Activated naive CD8-positive, alpha-beta T cell treated with anti-CD3 and anti-CD28 coated beads, Interleukin-2, amount 50 U/mL, for 24 hours (primary cell): ENCODE data around the gene ZDHHC18.

Experiments
- ATAC-seq: fragments of 150-1000 bp; cut with Tn5 transposase; one replicate; pipeline ENCODE4 v1.10.0; 2021
- DNase-seq: peaks from one replicate; pipeline ENCODE4 v3.0.0; 2021
- H3K27ac Mint-ChIP-seq: one replicate; pipeline ENCODE4 v1.8.0; 2021; ENCODE audit warnings: mild to moderate bottlenecking, mixed read lengths
- H3K27me3 Mint-ChIP-seq: one replicate; pipeline ENCODE4 v1.8.0; 2021; ENCODE audit warnings: mixed read lengths
- H3K36me3 Mint-ChIP-seq: one replicate; pipeline ENCODE4 v1.8.0; 2021; ENCODE audit warnings: low read depth, mixed read lengths
- H3K4me1 Mint-ChIP-seq: one replicate; pipeline ENCODE4 v1.8.0; 2021; ENCODE audit warnings: mixed read lengths
- H3K4me3 Mint-ChIP-seq: one replicate; pipeline ENCODE4 v1.8.0; 2021; ENCODE audit warnings: mild to moderate bottlenecking, moderate library complexity, mixed read lengths
- H3K9me3 Mint-ChIP-seq: one replicate; pipeline ENCODE4 v1.8.0; 2021; ENCODE audit warnings: mixed read lengths

ZDHHC18 gene

GRCh38 chr1:26811708-26812107 lies 14.8 kb upstream of the ZDHHC18 start:
- Mint-ChIP-seq H3K27ac (no peak overlapping the region), H3K4me3 (no peak overlapping the region), H3K9me3 (no peaks in the 10 kb centered on the region), H3K36me3 (no peaks in the 10 kb centered on the region), H3K4me1 (peaks cover 21% of the 10 kb centered on the region), H3K27me3 (no peaks in the 10 kb centered on the region)
- no peak for DNase-seq
- peak; percentile 50 for ATAC-seq

GRCh38 chr1:26814377-26814776 lies 12.1 kb upstream of the ZDHHC18 start:
- peaks cover 21% of the 10 kb centered on the region for H3K4me1 Mint-ChIP-seq
- no peak for ATAC-seq
- DNase-seq, result no peak
- H3K27ac Mint-ChIP-seq, result no peak overlapping the region
- no peaks in the 10 kb centered on the region for H3K9me3 Mint-ChIP-seq
- no peaks in the 10 kb centered on the region for H3K27me3 Mint-ChIP-seq
- H3K4me3 Mint-ChIP-seq, result no peak overlapping the region
- H3K36me3 Mint-ChIP-seq, result no peaks in the 10 kb centered on the region

GRCh38 chr1:26814893-26815292 lies 11.6 kb upstream of the ZDHHC18 start:
- DNase-seq, result no peak
- Mint-ChIP-seq H3K4me3 (no peak overlapping the region), H3K27me3 (no peaks in the 10 kb centered on the region), H3K36me3 (no peaks in the 10 kb centered on the region), H3K4me1 (peaks cover 21% of the 10 kb centered on the region), H3K9me3 (no peaks in the 10 kb centered on the region), H3K27ac (no peak overlapping the region)
- no peak for ATAC-seq

GRCh38 chr1:26820784-26821269 lies 5.7 kb upstream of the ZDHHC18 start:
- peak; percentile 89 for ATAC-seq
- no peak for DNase-seq
- Mint-ChIP-seq H3K9me3 (no peaks in the 10 kb centered on the region), H3K4me3 (no peak overlapping the region), H3K4me1 (peaks cover 24% of the 10 kb centered on the region), H3K27ac (peak overlapping the region; percentile 25), H3K27me3 (no peaks in the 10 kb centered on the region), H3K36me3 (no peaks in the 10 kb centered on the region)

- DNase-seq, result no peak
- H3K4me3 Mint-ChIP-seq, result no peak overlapping the region
- H3K27me3 Mint-ChIP-seq, result no peaks in the 10 kb centered on the region
- H3K4me1 Mint-ChIP-seq, result peaks cover 35% of the 10 kb centered on the region
- no peaks in the 10 kb centered on the region for H3K9me3 Mint-ChIP-seq
- ATAC-seq, result no peak
- H3K36me3 Mint-ChIP-seq, result peaks cover 2% of the 10 kb centered on the region
- H3K27ac Mint-ChIP-seq, result no peak overlapping the region
These were observed 3.6 kb upstream of the ZDHHC18 start for GRCh38 chr1:26822737-26823395.

GRCh38 chr1:26824731-26825130 lies 1.8 kb upstream of the ZDHHC18 start:
- no peak for ATAC-seq
- no peaks in the 10 kb centered on the region for H3K27me3 Mint-ChIP-seq
- H3K36me3 Mint-ChIP-seq, result peaks cover 12% of the 10 kb centered on the region
- H3K4me1 Mint-ChIP-seq, result peaks cover 54% of the 10 kb centered on the region
- no peaks in the 10 kb centered on the region for H3K9me3 Mint-ChIP-seq
- no peak overlapping the region for H3K27ac Mint-ChIP-seq
- DNase-seq, result no peak
- no peak overlapping the region for H3K4me3 Mint-ChIP-seq

GRCh38 chr1:26827106-26827604 lies 667 bp downstream of the ZDHHC18 start:
- ATAC-seq (no peak), DNase-seq (no peak)
- Mint-ChIP-seq H3K4me1 (peaks cover 63% of the 10 kb centered on the region), H3K27ac (peak overlapping the region; percentile 93), H3K4me3 (peak overlapping the region; percentile 98), H3K27me3 (no peaks in the 10 kb centered on the region), H3K36me3 (peaks cover 21% of the 10 kb centered on the region), H3K9me3 (no peaks in the 10 kb centered on the region)

- H3K4me1 Mint-ChIP-seq, result peaks cover 68% of the 10 kb centered on the region
- peak overlapping the region; percentile 93 for H3K27ac Mint-ChIP-seq
- no peaks in the 10 kb centered on the region for H3K27me3 Mint-ChIP-seq
- no peaks in the 10 kb centered on the region for H3K9me3 Mint-ChIP-seq
- ATAC-seq (no peak), DNase-seq (no peak)
- H3K4me3 Mint-ChIP-seq, result peak overlapping the region; percentile 98
- H3K36me3 Mint-ChIP-seq, result peaks cover 24% of the 10 kb centered on the region
These were observed 1.2 kb downstream of the ZDHHC18 start for GRCh38 chr1:26827663-26828062.

- H3K4me1 Mint-ChIP-seq, result peaks cover 73% of the 10 kb centered on the region
- no peaks in the 10 kb centered on the region for H3K27me3 Mint-ChIP-seq
- ATAC-seq (peak; percentile 50), DNase-seq (peak; percentile 40)
- no peaks in the 10 kb centered on the region for H3K9me3 Mint-ChIP-seq
- H3K27ac Mint-ChIP-seq, result peak overlapping the region; percentile 93
- peak overlapping the region; percentile 98 for H3K4me3 Mint-ChIP-seq
- peaks cover 31% of the 10 kb centered on the region for H3K36me3 Mint-ChIP-seq
These were observed 2.0 kb downstream of the ZDHHC18 start for GRCh38 chr1:26828411-26828991.

GRCh38 chr1:26829184-26829911 lies 2.9 kb downstream of the ZDHHC18 start:
- Mint-ChIP-seq H3K4me3 (peak overlapping the region; percentile 98), H3K9me3 (no peaks in the 10 kb centered on the region), H3K4me1 (peaks cover 81% of the 10 kb centered on the region), H3K36me3 (peaks cover 38% of the 10 kb centered on the region), H3K27ac (peak overlapping the region; percentile 93), H3K27me3 (no peaks in the 10 kb centered on the region)
- DNase-seq (no peak), ATAC-seq (no peak)

- H3K4me3 Mint-ChIP-seq, result no peak overlapping the region
These were observed 4.6 kb downstream of the ZDHHC18 start for GRCh38 chr1:26831059-26831458.

GRCh38 chr1:26831546-26832248 lies 5.2 kb downstream of the ZDHHC18 start:
- H3K36me3 Mint-ChIP-seq, result peaks cover 53% of the 10 kb centered on the region
- no peak for DNase-seq

More at GRCh38 chr1:26831059-26831458, 4.6 kb downstream of the ZDHHC18 start:
- no peaks in the 10 kb centered on the region for H3K27me3 Mint-ChIP-seq
- DNase-seq (no peak), ATAC-seq (no peak)
- H3K27ac Mint-ChIP-seq, result peak overlapping the region; percentile 59
- no peaks in the 10 kb centered on the region for H3K9me3 Mint-ChIP-seq
- H3K36me3 Mint-ChIP-seq, result peaks cover 49% of the 10 kb centered on the region
- peaks cover 74% of the 10 kb centered on the region for H3K4me1 Mint-ChIP-seq

GRCh38 chr1:26832249-26832960 lies 5.9 kb downstream of the ZDHHC18 start:
- no peaks in the 10 kb centered on the region for H3K27me3 Mint-ChIP-seq
- DNase-seq, result no peak
- ATAC-seq, result no peak
- peak overlapping the region; percentile 72 for H3K4me3 Mint-ChIP-seq
- H3K9me3 Mint-ChIP-seq, result no peaks in the 10 kb centered on the region
- peak overlapping the region; percentile 93 for H3K27ac Mint-ChIP-seq
- peaks cover 70% of the 10 kb centered on the region for H3K4me1 Mint-ChIP-seq
- peaks cover 53% of the 10 kb centered on the region for H3K36me3 Mint-ChIP-seq

More at GRCh38 chr1:26831546-26832248, 5.2 kb downstream of the ZDHHC18 start:
- Mint-ChIP-seq H3K27ac (peak overlapping the region; percentile 93), H3K4me3 (no peak overlapping the region), H3K9me3 (no peaks in the 10 kb centered on the region), H3K27me3 (no peaks in the 10 kb centered on the region), H3K4me1 (peaks cover 71% of the 10 kb centered on the region)
- ATAC-seq, result no peak
